Measurements from ENCODE around the gene MICAL2. TPM values are rescaled to one million over a fixed set of nuclear protein-coding genes. Genes with fewer than 3 reads are reported as not detected.

The MICAL2 gene
- total RNA-seq, 6 experiments from 2014 or later, result 17.0 to 50.7 (median 35.9) TPM

GRCh38 chr11:12170984-12171383 lies 60.6 kb downstream of the MICAL2 start:
- peak in 1 of 4 donors; percentile 10 for ATAC-seq

GRCh38 chr11:12171921-12172320 lies 61.5 kb downstream of the MICAL2 start:
- intact Hi-C loops (cut with DNase I), result no loop called here
- WGBS (ENCODE audit: insufficient coverage, low coverage, low lambda C conversion rate, missing lambda C conversion rate), result 100% methylated on average over 3 of the region's 3 CpGs

More at GRCh38 chr11:12170984-12171383, 60.6 kb downstream of the MICAL2 start:
- no peak for DNase-seq
- no peaks in the 10 kb centered on the region for H3K36me3 ChIP-seq
- no peak for TF ChIP-seq POLR2A (IDR thresholded peaks at IDR 0.05)
- no peak for TF ChIP-seq CTCF (IDR thresholded peaks at IDR 0.05)
- 71% methylated on average over 3 of the region's 5 CpGs for WGBS (ENCODE audit: insufficient coverage, low coverage, low lambda C conversion rate, missing lambda C conversion rate)
- H3K4me3 ChIP-seq, result no peak overlapping the region
- intact Hi-C loops (cut with DNase I), result no loop called here
- H3K27me3 ChIP-seq, result no peaks in the 10 kb centered on the region
- H3K27ac ChIP-seq, result no peak overlapping the region
- H3K4me1 ChIP-seq, result no peaks in the 10 kb centered on the region
- H3K9me3 ChIP-seq, result no peaks in the 10 kb centered on the region

GRCh38 chr11:12172493-12173013 lies 62.2 kb downstream of the MICAL2 start:
- H3K27ac ChIP-seq, result no peak overlapping the region
- DNase-seq, result no peak
- H3K4me3 ChIP-seq, result no peak overlapping the region
- H3K27me3 ChIP-seq, result no peaks in the 10 kb centered on the region
- TF ChIP-seq POLR2A (IDR thresholded peaks at IDR 0.05) (no peak), CTCF (IDR thresholded peaks at IDR 0.05) (no peak)
- intact Hi-C loops (cut with DNase I), result no loop called here
- H3K36me3 ChIP-seq, result no peaks in the 10 kb centered on the region
- 61% methylated on average over 2 of the region's 3 CpGs for WGBS (ENCODE audit: insufficient coverage, low coverage, low lambda C conversion rate, missing lambda C conversion rate)
- ATAC-seq, result no peak
- H3K4me1 ChIP-seq, result no peaks in the 10 kb centered on the region
- H3K9me3 ChIP-seq, result no peaks in the 10 kb centered on the region

More at GRCh38 chr11:12171921-12172320, 61.5 kb downstream of the MICAL2 start:
- Histone ChIP-seq H3K36me3 (no peaks in the 10 kb centered on the region), H3K27me3 (no peaks in the 10 kb centered on the region), H3K4me1 (no peaks in the 10 kb centered on the region), H3K9me3 (no peaks in the 10 kb centered on the region), H3K27ac (no peak overlapping the region), H3K4me3 (no peak overlapping the region)
- no peak for DNase-seq
- no peak for ATAC-seq
- TF ChIP-seq CTCF (IDR thresholded peaks at IDR 0.05) (no peak), POLR2A (IDR thresholded peaks at IDR 0.05) (no peak)

- Histone ChIP-seq H3K27ac (no peak overlapping the region), H3K36me3 (no peaks in the 10 kb centered on the region), H3K4me1 (no peaks in the 10 kb centered on the region), H3K9me3 (no peaks in the 10 kb centered on the region), H3K4me3 (no peak overlapping the region), H3K27me3 (no peaks in the 10 kb centered on the region)
- TF ChIP-seq POLR2A (IDR thresholded peaks at IDR 0.05), result no peak
- no peak for TF ChIP-seq CTCF (IDR thresholded peaks at IDR 0.05)
- DNase-seq, result no peak
- no peak for ATAC-seq
- 91% methylated on average over 4 of the region's 4 CpGs for WGBS (ENCODE audit: insufficient coverage, low coverage, low lambda C conversion rate, missing lambda C conversion rate)
- intact Hi-C loops (cut with DNase I), result no loop called here
Measured at GRCh38 chr11:12173111-12173510, 62.7 kb downstream of the MICAL2 start.

- TF ChIP-seq CTCF (IDR thresholded peaks at IDR 0.05), result no peak
- no peak for TF ChIP-seq POLR2A (IDR thresholded peaks at IDR 0.05)
- no peak for DNase-seq
- no peak for ATAC-seq
- H3K4me1 ChIP-seq, result no peaks in the 10 kb centered on the region
- H3K27me3 ChIP-seq, result no peaks in the 10 kb centered on the region
- 15% methylated on average over 1 of the region's 1 CpG for WGBS (ENCODE audit: insufficient coverage, low coverage, low lambda C conversion rate, missing lambda C conversion rate)
- no peaks in the 10 kb centered on the region for H3K9me3 ChIP-seq
- H3K27ac ChIP-seq, result no peak overlapping the region
- intact Hi-C loops (cut with DNase I), result no loop called here
- no peak overlapping the region for H3K4me3 ChIP-seq
- no peaks in the 10 kb centered on the region for H3K36me3 ChIP-seq
Measured at GRCh38 chr11:12174128-12174476, 63.7 kb downstream of the MICAL2 start.
